H9 (cell line): ENCODE measurements around the gene XPA. TPM values are rescaled to one million over a fixed set of nuclear protein-coding genes. Genes with fewer than 3 reads are reported as not detected.

Experiments
- DNase-seq: peaks from one replicate; pipeline ENCODE4 v3.0.0-alpha.2; 2017
- H2AFZ ChIP-seq: one replicate; pipeline ENCODE4 v1.6.1; 2013; ENCODE audit warnings: mild to moderate bottlenecking, low read length, control low read depth, moderate library complexity
- H2AK5ac ChIP-seq: 2 replicates; pipeline ENCODE4 v1.6.1; 2013; ENCODE audit warnings: low read length, control low read depth, mixed read lengths; ENCODE audit not compliant: insufficient read length
- H2BK120ac ChIP-seq: one replicate; pipeline ENCODE4 v1.6.1; 2013; ENCODE audit warnings: low read depth, mild to moderate bottlenecking, low read length, control low read depth, inconsistent platforms; ENCODE audit not compliant: poor library complexity, severe bottlenecking
- H2BK12ac ChIP-seq: 2 replicates; pipeline ENCODE4 v1.6.1; 2013; ENCODE audit warnings: low read length, control low read depth, mixed read lengths, low read depth; ENCODE audit not compliant: insufficient read length
- H2BK15ac ChIP-seq: 2 replicates; pipeline ENCODE4 v1.6.1; 2013; ENCODE audit warnings: low read depth, low read length, control low read depth
- H2BK20ac ChIP-seq: one replicate; pipeline ENCODE4 v1.6.1; 2013; ENCODE audit warnings: low read depth, mild to moderate bottlenecking, low read length, control low read depth, inconsistent platforms; ENCODE audit not compliant: poor library complexity, severe bottlenecking
- H2BK5ac ChIP-seq: 2 replicates; pipeline ENCODE4 v1.6.1; 2013; ENCODE audit warnings: low read length, control low read depth, mixed read lengths; ENCODE audit not compliant: insufficient read length
- H3K14ac ChIP-seq: 2 replicates; pipeline ENCODE4 v1.6.1; 2013; ENCODE audit warnings: low read length, control low read depth; ENCODE audit not compliant: insufficient read depth
- H3K18ac ChIP-seq: 2 replicates; pipeline ENCODE4 v1.6.1; 2013; ENCODE audit warnings: low read depth, mild to moderate bottlenecking, mixed read lengths, low read length, control low read depth; ENCODE audit not compliant: insufficient read length
- H3K23ac ChIP-seq: 2 replicates; pipeline ENCODE4 v1.6.1; 2013; ENCODE audit warnings: low read length, control low read depth, mixed read lengths, low read depth; ENCODE audit not compliant: insufficient read length
- H3K23me2 ChIP-seq: 2 replicates; pipeline ENCODE4 v1.6.1; 2013; ENCODE audit warnings: low read depth, mild to moderate bottlenecking, mixed read lengths, low read length, control low read depth; ENCODE audit not compliant: insufficient read length, poor library complexity, severe bottlenecking
- H3K27ac ChIP-seq: 2 replicates; pipeline ENCODE4 v1.5.1; 2013; ENCODE audit warnings: low read length, control low read depth, mixed read lengths, low read depth; ENCODE audit not compliant: insufficient read length
- H3K27me3 ChIP-seq: 2 replicates; pipeline ENCODE4 v1.6.1; 2013; ENCODE audit warnings: low read length, control low read depth, inconsistent platforms; ENCODE audit not compliant: insufficient read depth
- H3K4ac ChIP-seq: 2 replicates; pipeline ENCODE4 v1.6.1; 2013; ENCODE audit warnings: low read depth, mild to moderate bottlenecking, control low read depth, inconsistent platforms, low read length, moderate library complexity
- H3K4me1 ChIP-seq: 2 replicates; pipeline ENCODE4 v1.6.1; 2013; ENCODE audit warnings: low read length, control low read depth, inconsistent platforms; ENCODE audit not compliant: insufficient read depth
- H3K4me2 ChIP-seq: 2 replicates; pipeline ENCODE4 v1.6.1; 2013; ENCODE audit warnings: low read length, control low read depth, mixed read lengths; ENCODE audit not compliant: insufficient read length, insufficient read depth
- H3K56ac ChIP-seq: 2 replicates; pipeline ENCODE4 v1.6.1; 2013; ENCODE audit warnings: low read depth, mild to moderate bottlenecking, mixed read lengths, low read length, control low read depth; ENCODE audit not compliant: insufficient read length
- H3K79me1 ChIP-seq: 2 replicates; pipeline ENCODE4 v1.6.1; 2013; ENCODE audit warnings: low read depth, mild to moderate bottlenecking, moderate library complexity, low read length, control low read depth, inconsistent platforms; ENCODE audit not compliant: insufficient read depth, poor library complexity, severe bottlenecking
- H3K79me2 ChIP-seq: 2 replicates; pipeline ENCODE4 v1.6.1; 2013; ENCODE audit warnings: low read length, control low read depth, inconsistent platforms; ENCODE audit not compliant: insufficient read depth
- H3K9ac ChIP-seq: 2 replicates; pipeline ENCODE4 v1.6.1; 2013; ENCODE audit warnings: low read length, control low read depth, mixed read lengths; ENCODE audit not compliant: insufficient read length; ENCODE audit errors: extremely low read depth
- H3K9me3 ChIP-seq: one replicate; pipeline ENCODE4 v1.6.1; 2013; ENCODE audit warnings: low read depth, low read length, inconsistent platforms; ENCODE audit not compliant: control insufficient read depth
- H3T11ph ChIP-seq: one replicate; pipeline ENCODE4 v1.6.1; 2013; ENCODE audit warnings: mild to moderate bottlenecking, low read length, control low read depth, inconsistent platforms
- H4K20me1 ChIP-seq: one replicate; pipeline ENCODE4 v1.6.1; 2013; ENCODE audit not compliant: control insufficient read depth, insufficient read length, insufficient read depth
- H4K5ac ChIP-seq: 2 replicates; pipeline ENCODE4 v1.6.1; 2013; ENCODE audit warnings: low read depth, mild to moderate bottlenecking, mixed read lengths, low read length, control low read depth; ENCODE audit not compliant: insufficient read length
- H4K8ac ChIP-seq: replicated peaks from 2 replicates; pipeline ENCODE4 v1.6.1; 2013; ENCODE audit warnings: low read length, control low read depth, mixed read lengths, low read depth; ENCODE audit not compliant: insufficient read length
- H4K91ac ChIP-seq: 2 replicates; pipeline ENCODE4 v1.6.1; 2013; ENCODE audit warnings: low read depth, mild to moderate bottlenecking, moderate library complexity, mixed read lengths, low read length, control low read depth; ENCODE audit not compliant: insufficient read length
- H3K27ac Mint-ChIP-seq, 3 experiments: 2 replicates in 2 of 3; 3 replicates in 1 of 3; pipeline ENCODE4 v1.8.0; 2020 to 2021; ENCODE audit warnings: mixed read lengths in 3 of 3, mild to moderate bottlenecking in 1 of 3, moderate library complexity in 1 of 3
- H3K27me3 Mint-ChIP-seq: 2 replicates; pipeline ENCODE4 v1.8.0; 2021; ENCODE audit warnings: low read depth, mild to moderate bottlenecking, moderate library complexity, mixed read lengths
- H3K36me3 Mint-ChIP-seq, 3 experiments: 2 replicates in 2 of 3; 3 replicates in 1 of 3; pipeline ENCODE4 v1.8.0; 2020 to 2021; ENCODE audit warnings: low read depth in 3 of 3, mixed read lengths in 3 of 3; ENCODE audit not compliant: insufficient read depth in 1 of 3
- H3K4me1 Mint-ChIP-seq, 2 experiments: 2 replicates each; pipeline ENCODE4 v1.8.0; 2020; ENCODE audit warnings: mixed read lengths in 2 of 2
- H3K4me3 Mint-ChIP-seq, 2 experiments: 2 replicates in 1 of 2; 3 replicates in 1 of 2; pipeline ENCODE4 v1.8.0; 2020 to 2021; ENCODE audit warnings: mild to moderate bottlenecking in 2 of 2, mixed read lengths in 2 of 2, moderate library complexity in 1 of 2
- H3K9me3 Mint-ChIP-seq, 2 experiments: 2 replicates in 1 of 2; 3 replicates in 1 of 2; pipeline ENCODE4 v1.8.0; 2020; ENCODE audit warnings: mild to moderate bottlenecking in 2 of 2, mixed read lengths in 2 of 2, moderate library complexity in 1 of 2
- WGBS: extraction: QIAGEN DNeasy Blood & Tissue Kit; methylation state at CpG from one replicate; pipeline ENCODE4 v1.1.7; 2013; ENCODE audit warnings: missing lambda C conversion rate, low lambda C conversion rate, mixed read lengths; ENCODE audit not compliant: insufficient read length; ENCODE audit errors: extremely low coverage; 5-methylcytosine and 5-hydroxymethylcytosine counted together
- total RNA-seq: library from RNA; stranded (reverse); gene quantifications from 2 replicates; pipeline ENCODE4 v1.2.1, GENCODE V29; 2021
- TF ChIP-seq, protein P1 (sequence below): fragments of 200-600 bp; sonication (generic); conservative IDR thresholded peaks from 3 replicates; pipeline ENCODE4 v1.8.0; 2021; ENCODE audit warnings: antibody characterized with exemption, mild to moderate bottlenecking

XPA gene
- total RNA-seq, 1 experiment from 2014 or later = 6.6 TPM

DNA sequence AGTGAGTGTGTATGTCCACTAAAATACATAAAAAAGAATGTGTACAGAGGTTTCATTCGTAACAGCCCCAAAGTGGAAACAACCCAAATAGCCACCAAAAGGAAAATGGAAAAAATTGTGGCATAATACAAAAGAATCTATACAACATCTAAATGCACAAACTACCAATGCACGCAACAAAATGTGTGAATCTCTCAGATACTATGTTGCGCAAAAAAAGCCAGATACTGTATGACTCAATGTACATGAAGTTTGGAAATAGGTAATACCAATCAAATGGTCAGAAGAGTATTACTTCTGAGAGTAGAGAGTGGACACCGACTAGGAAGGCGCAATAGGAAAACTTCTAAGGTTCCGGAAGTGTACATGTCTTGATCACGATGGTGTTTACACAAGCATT is 2.4 kb downstream of the XPA start:
- Histone ChIP-seq H3K18ac (no peak overlapping the region), H3K4me1 (no peaks in the 10 kb centered on the region), H3K79me2 (no peaks in the 10 kb centered on the region), H4K91ac (no peak overlapping the region), H2AK5ac (no peak overlapping the region), H3K14ac (no peak overlapping the region), H2BK5ac (no peak overlapping the region), H2AFZ (no peak overlapping the region), H3K27ac (no peak overlapping the region), H2BK20ac (no peak overlapping the region), H3K9ac (no peak overlapping the region), H3K23me2 (peaks cover 5% of the 10 kb centered on the region), H3K27me3 (no peaks in the 10 kb centered on the region; the same call in 1 of the 2 replicates), H3K4ac (no peak overlapping the region), H4K8ac (no peak overlapping the region), H2BK15ac (no peak overlapping the region), H4K5ac (no peak overlapping the region), H2BK12ac (no peak overlapping the region), H3K23ac (no peak overlapping the region), H3K79me1 (no peaks in the 10 kb centered on the region), H2BK120ac (no peak overlapping the region), H3K56ac (no peak overlapping the region), H4K20me1 (no peaks in the 10 kb centered on the region), H3K4me2 (no peak overlapping the region), H3K9me3 (no peaks in the 10 kb centered on the region), H3T11ph (no peak overlapping the region)
- Mint-ChIP-seq H3K4me3 (no peak overlapping the region), H3K9me3 (no peaks in the 10 kb centered on the region), H3K4me1 (peaks cover 16 to 20% of the 10 kb centered on the region in 2 experiments), H3K27ac (no peak overlapping the region), H3K27me3 (peaks cover 26% of the 10 kb centered on the region), H3K36me3 (peaks cover 0 to 5% (median 0%) of the 10 kb centered on the region in 3 experiments; a peak in 2 of 7 replicates)
- DNase-seq = no peak
- no CpG with 5 or more reads among the region's 7 CpGs for WGBS
- TF ChIP-seq, protein P1, sequence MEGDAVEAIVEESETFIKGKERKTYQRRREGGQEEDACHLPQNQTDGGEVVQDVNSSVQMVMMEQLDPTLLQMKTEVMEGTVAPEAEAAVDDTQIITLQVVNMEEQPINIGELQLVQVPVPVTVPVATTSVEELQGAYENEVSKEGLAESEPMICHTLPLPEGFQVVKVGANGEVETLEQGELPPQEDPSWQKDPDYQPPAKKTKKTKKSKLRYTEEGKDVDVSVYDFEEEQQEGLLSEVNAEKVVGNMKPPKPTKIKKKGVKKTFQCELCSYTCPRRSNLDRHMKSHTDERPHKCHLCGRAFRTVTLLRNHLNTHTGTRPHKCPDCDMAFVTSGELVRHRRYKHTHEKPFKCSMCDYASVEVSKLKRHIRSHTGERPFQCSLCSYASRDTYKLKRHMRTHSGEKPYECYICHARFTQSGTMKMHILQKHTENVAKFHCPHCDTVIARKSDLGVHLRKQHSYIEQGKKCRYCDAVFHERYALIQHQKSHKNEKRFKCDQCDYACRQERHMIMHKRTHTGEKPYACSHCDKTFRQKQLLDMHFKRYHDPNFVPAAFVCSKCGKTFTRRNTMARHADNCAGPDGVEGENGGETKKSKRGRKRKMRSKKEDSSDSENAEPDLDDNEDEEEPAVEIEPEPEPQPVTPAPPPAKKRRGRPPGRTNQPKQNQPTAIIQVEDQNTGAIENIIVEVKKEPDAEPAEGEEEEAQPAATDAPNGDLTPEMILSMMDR = no peak
